ENCODE data around the gene SNCG.
A peak's percentile ranks its signal among the peaks of the same experiment; 100 is the strongest.

The SNCG gene

DNA sequence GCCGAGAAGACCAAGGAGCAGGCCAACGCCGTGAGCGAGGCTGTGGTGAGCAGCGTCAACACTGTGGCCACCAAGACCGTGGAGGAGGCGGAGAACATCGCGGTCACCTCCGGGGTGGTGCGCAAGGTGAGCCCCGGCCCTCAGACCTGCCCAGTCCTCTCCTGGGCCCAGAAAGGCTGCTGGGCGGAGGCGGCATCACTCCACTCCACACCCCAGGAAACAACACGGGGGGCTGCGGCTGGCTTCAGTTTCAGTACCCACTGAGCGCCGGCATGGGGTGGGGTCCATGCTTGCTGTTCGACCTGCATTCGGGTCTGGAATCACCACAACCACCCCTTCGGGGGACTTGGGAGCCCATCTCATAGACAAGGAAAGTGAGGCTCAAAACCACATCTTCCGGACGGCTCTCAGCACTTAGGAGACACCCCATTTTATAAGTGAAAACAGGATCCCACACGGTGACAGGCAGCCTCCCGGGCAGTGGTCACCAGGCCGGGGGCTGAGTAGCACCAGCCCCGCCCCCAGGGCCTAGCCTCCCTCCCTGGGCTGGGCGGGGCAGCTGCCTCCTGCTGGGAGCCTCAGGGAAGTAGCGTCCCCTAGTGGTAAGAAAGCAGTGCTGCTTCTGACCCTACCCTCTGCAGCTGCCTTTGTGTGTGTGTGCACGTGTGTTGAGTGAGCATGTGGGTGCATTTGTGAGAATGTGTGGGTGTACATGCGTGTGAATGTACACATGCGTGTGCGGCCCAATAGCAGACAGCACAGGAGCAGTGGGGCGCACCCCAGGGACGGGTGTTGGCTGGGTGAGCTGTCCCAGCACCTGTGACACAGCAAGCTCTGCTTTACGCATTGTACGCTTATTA, 1.8 kb downstream of the SNCG start:
- Histone ChIP-seq H3K79me2 (ENCODE audit: insufficient read depth, low read depth) (no peaks in the 10 kb centered on the region), H3K9ac (no peak overlapping the region; the same call in 1 of the 2 replicates), H3K4me1 (ENCODE audit: low read depth, poor library complexity, severe bottlenecking) (peaks cover 7% of the 10 kb centered on the region), H3K36me3 (ENCODE audit: insufficient read depth) (no peaks in the 10 kb centered on the region), H2AFZ (ENCODE audit: low read depth) (peak overlapping the region; percentile 84), H3K27ac (no peak overlapping the region), H3K4me3 (IDR thresholded peaks at IDR 0.05; ENCODE audit: insufficient read depth, low read depth, low read length) (no peak overlapping the region), H3K27me3 (ENCODE audit: insufficient read depth, low read depth) (no peaks in the 10 kb centered on the region), H3K4me2 (no peak overlapping the region), H4K20me1 (ENCODE audit: insufficient read depth) (no peaks in the 10 kb centered on the region)
- TF ChIP-seq, protein P1, sequence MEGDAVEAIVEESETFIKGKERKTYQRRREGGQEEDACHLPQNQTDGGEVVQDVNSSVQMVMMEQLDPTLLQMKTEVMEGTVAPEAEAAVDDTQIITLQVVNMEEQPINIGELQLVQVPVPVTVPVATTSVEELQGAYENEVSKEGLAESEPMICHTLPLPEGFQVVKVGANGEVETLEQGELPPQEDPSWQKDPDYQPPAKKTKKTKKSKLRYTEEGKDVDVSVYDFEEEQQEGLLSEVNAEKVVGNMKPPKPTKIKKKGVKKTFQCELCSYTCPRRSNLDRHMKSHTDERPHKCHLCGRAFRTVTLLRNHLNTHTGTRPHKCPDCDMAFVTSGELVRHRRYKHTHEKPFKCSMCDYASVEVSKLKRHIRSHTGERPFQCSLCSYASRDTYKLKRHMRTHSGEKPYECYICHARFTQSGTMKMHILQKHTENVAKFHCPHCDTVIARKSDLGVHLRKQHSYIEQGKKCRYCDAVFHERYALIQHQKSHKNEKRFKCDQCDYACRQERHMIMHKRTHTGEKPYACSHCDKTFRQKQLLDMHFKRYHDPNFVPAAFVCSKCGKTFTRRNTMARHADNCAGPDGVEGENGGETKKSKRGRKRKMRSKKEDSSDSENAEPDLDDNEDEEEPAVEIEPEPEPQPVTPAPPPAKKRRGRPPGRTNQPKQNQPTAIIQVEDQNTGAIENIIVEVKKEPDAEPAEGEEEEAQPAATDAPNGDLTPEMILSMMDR (conservative IDR thresholded peaks at IDR 0.05; ENCODE audit: low read depth, low read length): peak; percentile 94

DNA sequence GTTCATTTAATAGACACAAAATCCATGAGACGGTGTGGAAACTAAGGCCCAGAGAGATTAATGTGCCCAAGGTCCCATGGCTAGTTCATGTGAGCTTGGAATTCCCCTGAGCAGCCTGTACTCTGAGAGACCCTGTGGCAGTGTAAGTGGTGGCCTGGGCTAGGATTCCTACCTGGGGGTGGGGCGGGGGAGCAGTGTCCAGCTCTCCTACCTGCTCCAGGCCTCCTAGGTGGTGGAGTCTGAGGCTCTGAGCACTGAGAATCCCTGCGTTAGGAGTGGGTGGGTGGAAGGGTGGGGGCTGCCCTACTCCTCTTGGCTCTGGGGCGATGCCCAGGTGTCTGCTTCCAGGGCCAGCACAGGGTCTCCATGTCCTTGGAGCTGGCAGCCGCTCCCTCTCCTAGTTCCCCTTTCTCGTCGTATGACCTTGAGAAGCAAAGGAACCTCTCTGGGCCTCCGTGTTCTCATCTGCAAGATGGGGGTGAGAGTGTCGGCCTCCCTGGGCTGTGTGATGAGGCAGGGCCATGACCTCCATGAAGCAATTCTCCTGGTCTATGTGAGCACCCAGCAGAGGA, 2.5 kb downstream of the SNCG start:
- Histone ChIP-seq H3K4me3 (IDR thresholded peaks at IDR 0.05; ENCODE audit: insufficient read depth, low read depth, low read length) (no peak overlapping the region), H2AFZ (ENCODE audit: low read depth) (peak overlapping the region; percentile 84), H3K4me2 (no peak overlapping the region), H3K36me3 (ENCODE audit: insufficient read depth) (no peaks in the 10 kb centered on the region), H3K9ac (no peak overlapping the region; the same call in 1 of the 2 replicates), H3K79me2 (ENCODE audit: insufficient read depth, low read depth) (no peaks in the 10 kb centered on the region), H3K27ac (no peak overlapping the region), H3K4me1 (ENCODE audit: low read depth, poor library complexity, severe bottlenecking) (peaks cover 7% of the 10 kb centered on the region), H3K27me3 (ENCODE audit: insufficient read depth, low read depth) (no peaks in the 10 kb centered on the region), H4K20me1 (ENCODE audit: insufficient read depth) (no peaks in the 10 kb centered on the region)
- TF ChIP-seq, protein P1 (conservative IDR thresholded peaks at IDR 0.05; ENCODE audit: low read depth, low read length): no peak

DNA sequence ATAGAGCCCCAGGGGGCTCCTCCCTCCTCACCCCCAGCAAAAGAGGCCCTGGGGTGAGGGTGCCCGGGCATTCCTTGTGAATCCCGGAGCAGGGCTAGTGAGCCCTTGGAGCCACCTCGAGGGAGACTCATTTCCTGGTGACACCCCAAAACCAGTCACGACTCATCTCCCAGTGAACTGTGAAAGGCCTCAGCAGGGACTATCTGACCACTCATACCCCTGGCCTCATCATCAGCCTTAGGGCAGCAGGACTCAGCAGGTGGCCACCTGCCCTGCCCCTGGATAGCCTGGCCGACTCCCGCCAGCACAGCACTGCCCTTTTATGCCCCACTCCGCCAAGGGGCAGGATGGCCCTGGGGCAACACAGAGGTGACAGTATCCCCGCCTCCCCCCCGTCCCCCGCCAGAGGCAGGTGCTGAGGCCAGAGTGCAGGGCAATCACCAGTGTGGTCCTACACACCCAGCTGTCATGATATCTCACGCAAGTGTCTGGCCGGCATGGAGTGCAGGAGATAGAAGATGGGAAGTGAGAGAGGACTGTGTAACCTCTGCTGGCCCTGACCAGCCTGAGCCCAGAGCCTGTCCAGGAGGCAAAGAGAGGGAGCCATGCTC, 3.2 kb downstream of the SNCG start:
- no peak overlapping the region for H3K27ac ChIP-seq

More for the DNA sequence above, 3.2 kb downstream of the SNCG start:
- no peak overlapping the region for H3K4me2 ChIP-seq
- no peaks in the 10 kb centered on the region for H4K20me1 ChIP-seq (ENCODE audit: insufficient read depth)
- H3K79me2 ChIP-seq (ENCODE audit: insufficient read depth, low read depth): no peaks in the 10 kb centered on the region
- TF ChIP-seq, protein P1 (conservative IDR thresholded peaks at IDR 0.05; ENCODE audit: low read depth, low read length): no peak
- H3K27me3 ChIP-seq (ENCODE audit: insufficient read depth, low read depth): no peaks in the 10 kb centered on the region
- H3K36me3 ChIP-seq (ENCODE audit: insufficient read depth): no peaks in the 10 kb centered on the region
- H3K4me1 ChIP-seq (ENCODE audit: low read depth, poor library complexity, severe bottlenecking): peaks cover 7% of the 10 kb centered on the region
- H3K9ac ChIP-seq: no peak overlapping the region
- H2AFZ ChIP-seq (ENCODE audit: low read depth): 0 out of 2 replicates have a peak overlapping the region, but pooled peaks have one; percentile 84
- H3K4me3 ChIP-seq (IDR thresholded peaks at IDR 0.05; ENCODE audit: insufficient read depth, low read depth, low read length): no peak overlapping the region
